GM21825 (cell line): ENCODE measurements around the gene PI4KA.

Experiments used
- ATAC-seq: cut with Tn5 transposase; IDR thresholded peaks from one replicate; pipeline ENCODE4 v1.9.1; 2021; ENCODE audit warnings: mild to moderate bottlenecking, moderate library complexity; ENCODE audit not compliant: unreplicated experiment

PI4KA gene

DNA sequence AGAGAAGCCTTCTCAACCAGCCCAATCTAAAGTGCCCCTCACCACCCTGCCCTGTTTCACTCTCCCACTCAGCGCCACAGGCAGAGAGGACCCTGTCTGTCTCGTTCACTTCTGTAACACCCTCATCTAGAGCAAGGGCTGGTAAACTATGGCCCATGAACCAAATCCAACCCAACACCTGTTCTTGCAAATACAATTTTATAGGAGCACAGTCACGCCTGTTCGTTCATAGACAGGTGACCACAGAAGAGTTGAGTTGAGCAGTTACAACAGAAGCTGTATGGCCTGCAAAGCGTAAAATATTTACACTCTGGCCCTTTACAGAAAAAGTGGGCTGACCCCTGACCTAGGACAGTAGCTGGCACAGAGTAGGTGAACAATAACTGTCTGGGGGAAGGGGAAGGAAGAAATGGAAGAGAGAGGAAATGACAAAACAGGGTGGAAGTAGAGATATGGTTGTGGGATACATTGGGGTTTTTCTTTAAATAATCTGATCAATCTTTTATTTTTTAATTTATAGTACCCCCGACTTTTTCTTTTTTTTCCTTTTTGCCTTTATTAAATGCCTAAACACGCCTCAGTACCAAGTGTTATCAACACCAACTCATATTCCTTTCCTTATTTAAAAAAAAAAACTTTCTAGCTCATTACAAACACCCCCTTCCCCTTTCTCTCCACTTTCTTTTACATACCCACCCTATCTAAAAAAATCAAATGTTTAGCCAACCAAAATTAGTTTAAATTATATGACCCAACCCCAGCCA, 63.8 kb downstream of the PI4KA start:
- no peak for ATAC-seq

DNA sequence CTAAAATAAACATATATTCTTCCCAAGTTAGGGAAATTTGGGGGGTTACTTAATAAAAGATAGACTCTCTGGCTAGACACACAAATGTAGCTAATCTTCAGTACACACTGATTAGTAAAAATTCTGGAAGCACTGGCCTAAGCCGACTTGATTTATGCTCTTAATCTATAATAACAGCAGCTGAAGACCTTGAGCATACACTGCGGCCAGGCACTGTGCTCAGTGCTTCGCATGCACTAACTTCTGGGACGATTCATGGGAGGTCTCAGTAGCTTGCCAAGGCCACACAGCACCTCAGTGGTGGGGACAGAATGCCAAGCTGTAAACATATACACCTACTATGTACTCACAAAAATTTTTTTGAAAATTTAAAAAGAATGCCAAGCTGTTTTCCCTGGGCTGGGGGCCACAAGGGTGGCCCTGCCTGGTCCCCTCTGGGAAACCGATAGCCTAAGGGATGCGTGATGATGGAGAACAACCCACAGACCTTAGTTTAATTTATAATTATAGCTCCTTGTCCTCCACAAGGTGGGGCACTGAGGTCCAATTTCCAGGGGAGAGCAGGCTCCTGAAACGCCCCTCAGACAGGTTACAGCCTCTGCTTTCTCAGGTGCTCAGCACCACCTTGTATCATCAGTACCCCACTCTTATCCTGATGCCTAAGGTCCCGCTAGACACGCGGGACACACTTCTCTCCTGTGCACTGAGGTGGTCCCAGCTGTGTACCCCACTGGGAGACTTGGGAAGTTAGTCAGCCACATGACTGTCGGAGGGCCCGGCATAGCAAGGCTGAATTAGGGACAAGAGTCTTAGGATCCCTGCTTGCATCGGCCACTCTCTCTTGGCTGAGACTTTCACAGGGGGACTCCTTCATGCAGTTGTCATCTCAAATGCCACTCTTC, 64.6 kb downstream of the PI4KA start:
- no peak for ATAC-seq

DNA sequence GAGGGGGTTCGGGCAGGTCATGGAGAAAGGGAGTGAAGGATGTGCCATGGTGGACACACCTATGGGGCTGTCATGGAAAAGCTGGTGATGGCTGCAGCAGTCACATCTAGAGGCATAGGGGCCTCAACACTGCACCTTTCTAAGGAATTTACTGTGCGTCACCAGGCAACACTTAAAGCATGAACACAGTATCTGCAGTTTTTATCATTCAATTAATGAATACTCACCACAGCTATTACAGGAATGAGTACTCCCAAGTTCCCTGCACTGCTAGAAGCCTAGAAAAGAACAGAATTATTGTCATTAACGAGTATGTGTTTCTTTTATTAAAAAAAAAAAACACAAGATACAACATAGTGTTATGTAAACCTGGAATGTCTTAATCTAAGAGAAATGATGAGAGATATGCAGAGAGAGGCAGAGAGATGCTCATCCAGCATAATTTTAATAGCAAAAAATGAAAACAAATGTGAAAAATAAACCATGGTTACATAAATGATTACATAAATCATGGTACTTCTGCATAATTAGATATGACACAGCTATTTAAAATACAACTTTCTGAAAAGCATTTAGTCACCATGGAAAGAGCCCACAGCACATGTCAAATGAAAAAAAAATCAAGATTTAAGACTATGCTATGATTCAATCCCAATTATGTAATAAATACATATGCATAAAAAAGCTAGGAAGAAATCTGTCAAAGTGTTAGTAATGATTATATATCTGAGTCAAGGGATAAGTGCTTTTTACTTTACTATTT, 65.5 kb downstream of the PI4KA start:
- no peak for ATAC-seq

DNA sequence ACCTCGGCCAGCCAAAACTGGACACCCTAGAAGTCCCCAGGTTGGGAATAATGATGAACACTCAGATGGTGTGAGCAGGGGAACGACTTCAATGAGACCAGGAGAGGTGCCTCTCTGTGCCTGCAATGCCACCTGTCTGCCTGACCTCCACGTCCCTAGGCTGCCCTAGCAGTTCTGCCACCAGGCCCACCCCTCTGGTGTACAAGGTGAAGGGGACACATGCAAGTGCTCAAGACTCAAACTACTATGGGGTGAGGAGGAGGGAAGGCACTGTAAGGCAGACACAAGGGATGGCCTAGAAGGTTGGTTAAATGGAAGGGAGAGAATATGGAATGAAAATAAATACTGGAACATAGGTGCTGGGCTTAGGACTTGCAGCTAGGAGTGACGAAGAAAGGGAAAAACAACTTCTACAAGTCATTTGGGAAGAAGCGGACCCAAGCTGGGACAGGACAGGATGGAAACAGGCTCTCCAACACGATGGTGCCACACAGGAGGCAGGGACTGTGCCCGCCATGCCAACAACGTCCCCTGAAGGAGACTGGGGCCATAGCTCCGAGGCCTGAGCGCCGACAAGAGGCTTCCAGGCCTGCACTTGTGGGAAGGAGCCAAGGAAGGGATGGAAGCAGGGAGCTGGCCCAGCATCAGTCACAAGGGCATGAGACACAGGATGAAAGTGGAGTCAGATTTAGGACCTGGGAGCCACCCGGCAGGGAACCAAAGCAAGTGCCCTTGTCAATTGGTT, 66.2 kb downstream of the PI4KA start:
- no peak for ATAC-seq

DNA sequence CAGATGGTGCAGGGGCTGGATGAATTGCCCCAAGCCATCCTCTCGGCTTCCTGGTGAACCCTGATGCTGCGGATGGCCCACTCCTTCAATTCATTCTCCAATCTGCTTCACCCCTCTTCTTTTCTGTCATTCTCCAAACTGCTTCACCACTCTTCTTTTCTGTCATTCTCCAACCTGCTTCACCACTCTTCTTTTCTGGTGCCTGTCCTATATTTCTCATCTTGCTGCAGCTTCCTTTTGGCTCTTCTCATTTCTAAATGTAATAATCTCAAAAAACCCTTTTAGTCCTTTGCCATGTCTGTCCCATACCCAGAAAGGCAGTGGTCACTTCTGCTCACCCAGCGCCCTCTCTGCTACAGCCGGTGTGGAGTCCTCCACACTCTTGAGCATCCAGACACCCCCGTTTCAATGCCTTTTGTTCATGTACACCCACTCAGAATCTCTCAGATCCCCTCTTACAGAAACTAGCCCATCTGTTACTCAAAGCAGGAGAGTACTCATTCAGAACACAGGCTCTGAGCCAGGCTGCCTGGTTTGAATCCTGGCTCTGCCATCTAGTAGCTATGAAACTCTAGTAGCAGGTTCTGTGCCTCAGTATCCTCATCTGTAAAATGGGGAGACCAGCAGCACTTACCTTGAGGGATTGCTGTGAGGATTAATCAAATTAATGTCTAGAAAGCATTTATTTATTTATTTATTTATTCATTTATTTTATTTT, 69.8 kb downstream of the PI4KA start:
- no peak for ATAC-seq

DNA sequence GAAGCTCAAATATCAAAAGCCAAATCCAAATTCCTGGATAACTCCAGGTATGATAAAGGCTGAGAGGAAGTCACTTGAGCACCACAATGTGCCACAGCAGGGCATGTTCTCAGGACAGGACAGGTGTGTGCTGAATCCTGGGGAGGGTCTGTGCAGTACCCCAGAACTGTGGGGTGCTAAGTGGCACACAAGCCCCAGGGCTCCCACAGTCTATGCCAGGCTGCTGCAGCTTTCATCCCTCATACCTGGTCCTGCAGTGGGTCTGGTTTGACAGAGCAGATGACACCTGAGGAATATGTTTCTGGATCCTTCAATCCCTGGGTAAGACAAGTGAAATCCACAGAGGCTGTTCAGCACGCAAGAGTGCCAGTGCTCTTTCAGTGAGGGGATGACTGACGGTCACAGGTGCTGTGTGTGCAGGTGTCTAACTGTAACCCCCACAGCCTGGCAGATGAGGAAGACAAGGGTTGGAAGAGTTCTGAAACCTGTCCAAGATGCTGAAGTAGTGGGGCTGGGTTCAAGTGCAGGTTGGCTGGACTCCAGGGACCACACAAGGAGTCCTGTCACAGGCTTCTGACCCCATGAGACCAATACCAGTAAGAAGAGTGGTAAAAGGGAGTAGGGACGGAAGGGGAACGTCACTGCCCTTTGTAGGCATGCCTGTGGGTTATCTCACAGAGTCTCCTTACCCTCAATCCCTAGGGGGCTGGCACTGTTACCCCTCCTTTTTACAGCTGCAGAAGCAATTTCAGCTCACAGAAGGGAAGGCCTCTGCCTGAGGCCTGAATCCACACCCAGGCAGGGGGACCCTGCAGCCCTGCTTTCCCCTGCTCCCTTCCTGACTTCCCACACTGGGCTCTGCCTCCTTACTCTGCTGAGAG, 70.6 kb downstream of the PI4KA start:
- ATAC-seq, result no peak

DNA sequence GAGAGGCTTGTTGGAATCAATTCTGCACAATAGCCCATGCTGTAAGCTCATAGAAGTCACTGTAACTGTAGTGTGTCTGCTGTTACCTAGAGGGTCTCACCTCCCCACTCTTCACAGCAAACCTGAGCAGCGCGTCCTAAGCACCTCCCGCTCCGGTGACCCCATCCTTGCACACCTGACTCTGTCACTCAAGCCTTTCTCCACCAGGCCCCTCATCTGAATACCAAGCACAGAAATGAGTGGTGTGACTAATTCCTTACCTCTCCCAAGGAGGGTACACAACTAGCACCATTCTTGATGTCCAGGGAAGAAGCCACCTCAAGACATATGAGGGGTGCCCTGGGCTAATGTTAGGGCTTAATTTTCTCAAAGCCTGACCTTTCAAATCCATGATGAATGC, 71.4 kb downstream of the PI4KA start:
- no peak for ATAC-seq

DNA sequence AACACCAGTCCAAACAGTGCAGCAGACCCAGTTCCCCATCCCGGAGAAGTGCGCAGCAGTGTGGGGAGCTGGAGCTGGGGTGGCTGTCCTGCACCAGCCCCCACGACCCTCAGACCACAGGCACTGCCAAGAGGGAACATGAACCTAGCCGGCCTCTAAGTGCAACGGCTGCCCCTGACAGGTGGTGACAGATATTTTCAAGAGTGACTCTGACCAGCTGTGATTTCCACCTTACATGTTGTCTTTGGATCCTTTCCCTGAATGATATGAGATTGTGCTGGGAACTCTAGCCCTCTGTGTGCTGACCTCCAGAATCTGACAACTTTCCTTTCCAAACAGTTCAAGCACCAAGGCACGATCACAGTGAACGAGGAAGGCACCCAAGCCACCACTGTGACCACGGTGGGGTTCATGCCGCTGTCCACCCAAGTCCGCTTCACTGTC, 72.1 kb downstream of the PI4KA start:
- ATAC-seq, result no peak

DNA sequence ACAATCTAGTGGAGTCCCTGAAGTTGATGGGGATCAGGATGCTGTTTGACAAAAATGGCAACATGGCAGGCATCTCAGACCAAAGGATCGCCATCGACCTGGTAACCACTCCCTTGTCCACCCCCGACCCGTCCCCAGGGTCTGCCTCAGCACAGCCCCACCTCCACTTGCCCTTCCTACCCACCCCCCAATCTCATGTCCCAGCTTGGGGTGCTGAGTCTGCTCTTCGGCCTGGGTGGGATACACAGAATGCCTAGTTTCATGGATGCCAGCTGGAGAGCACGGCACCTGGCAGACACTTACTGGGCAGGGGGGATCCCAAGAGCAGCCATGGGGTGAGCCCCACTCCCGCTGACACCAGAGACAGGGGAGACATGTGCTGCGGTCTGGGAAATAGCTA, 72.6 kb downstream of the PI4KA start:
- ATAC-seq, result no peak

DNA sequence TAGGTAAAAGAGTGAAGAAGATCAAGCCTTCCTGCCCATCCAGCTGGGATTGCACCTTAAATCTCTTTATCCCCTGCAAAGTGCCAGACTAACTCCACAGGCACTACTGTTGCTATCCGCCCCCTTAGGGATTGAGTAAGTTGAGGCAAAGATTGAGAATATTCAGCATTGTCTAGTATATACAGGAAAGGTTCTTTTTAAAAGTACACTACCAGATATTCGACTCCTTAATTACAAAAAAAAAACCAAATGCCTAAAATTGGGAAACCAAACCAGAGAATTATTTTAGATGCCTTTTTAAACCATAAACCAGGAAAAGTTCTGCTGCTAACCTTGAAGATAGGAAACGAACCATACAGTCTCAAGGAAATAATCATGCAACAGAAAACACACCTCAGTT, 73.2 kb downstream of the PI4KA start:
- no peak for ATAC-seq

DNA sequence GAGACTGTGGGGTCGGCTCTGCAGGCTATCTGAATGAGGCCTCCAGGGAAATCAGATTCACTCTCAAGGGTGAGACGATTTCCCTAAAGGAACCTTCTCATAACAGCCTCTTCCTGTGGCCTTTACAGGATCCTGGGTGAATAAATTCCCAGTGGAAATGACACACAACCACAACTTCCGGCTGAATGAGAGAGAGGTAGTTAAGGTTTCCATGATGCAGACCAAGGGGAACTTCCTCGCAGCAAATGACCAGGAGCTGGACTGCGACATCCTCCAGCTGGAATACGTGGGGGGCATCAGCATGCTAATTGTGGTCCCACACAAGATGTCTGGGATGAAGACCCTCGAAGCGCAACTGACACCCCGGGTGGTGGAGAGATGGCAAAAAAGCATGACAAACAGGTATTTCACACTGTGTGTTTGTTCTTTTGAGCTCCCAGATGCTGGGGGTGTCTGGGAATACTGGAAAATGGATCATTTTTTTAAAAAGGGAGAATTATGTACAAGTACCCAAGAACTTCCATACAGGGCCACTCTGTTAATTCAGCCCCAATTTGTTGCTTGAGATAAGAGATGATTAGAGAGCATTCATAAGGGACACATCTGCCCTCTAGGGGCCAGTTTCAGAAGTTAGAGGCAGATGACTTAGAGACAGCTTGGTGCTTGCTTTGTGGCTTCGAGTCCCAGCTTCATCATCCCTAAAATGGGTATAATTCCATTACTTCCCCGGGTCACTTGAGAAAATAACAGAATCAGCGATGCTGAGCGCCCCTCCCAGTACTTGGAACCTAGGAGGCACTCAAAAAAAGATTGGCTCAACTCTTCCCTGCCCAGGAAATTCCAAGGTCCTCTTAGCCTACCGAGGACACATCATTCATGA, 74.5 kb downstream of the PI4KA start:
- no peak for ATAC-seq

DNA sequence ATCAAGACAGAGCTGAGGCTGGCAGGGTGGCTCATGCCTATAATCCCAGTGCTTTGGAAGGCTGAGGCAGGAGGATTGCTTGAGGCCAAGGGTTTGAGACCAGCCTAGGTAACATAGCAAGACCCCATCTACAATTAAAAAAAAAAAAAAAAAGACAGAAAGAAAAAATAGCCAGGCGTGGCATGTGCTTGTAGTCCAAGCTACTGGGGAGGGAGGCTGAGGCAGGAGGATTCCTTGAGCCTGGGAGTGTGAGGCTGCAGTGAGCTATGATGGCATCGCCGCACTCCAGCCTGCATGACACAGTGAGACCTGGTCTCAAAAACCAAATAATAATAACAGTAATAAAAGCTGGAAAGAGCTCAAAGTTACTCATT, 75.3 kb downstream of the PI4KA start:
- no peak for ATAC-seq

DNA sequence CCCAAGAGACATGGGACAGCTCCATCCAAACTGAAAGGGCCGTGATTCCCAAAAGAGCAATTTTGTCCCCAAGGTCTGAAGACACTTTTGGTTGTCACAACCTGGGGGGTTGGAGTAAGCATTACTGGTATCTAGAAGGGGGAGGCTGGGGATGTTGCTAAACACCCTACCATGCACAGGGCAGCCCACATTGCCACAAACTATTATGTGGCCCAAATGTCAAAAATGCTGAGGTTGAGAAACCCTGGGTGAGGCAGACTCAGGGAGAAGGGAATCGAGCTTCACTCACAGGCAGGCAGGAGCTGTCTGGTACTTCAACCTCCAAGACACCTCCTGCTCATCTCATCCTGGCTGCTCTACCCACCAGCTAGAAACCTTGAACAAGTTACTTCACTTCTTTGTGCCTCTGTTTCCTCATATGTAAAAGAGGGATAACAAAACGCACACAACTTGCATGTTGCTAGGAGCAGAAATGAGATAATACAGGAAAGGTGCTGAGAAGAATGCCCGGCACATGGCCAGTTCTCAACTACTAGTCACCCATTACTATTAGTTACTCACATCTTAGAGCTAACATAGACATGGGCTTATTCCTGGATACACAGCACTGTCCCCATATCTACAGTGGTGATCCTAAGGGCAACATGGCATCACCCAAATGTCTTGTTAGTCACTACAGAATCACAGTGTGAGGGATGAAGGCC, 75.9 kb downstream of the PI4KA start:
- ATAC-seq, result no peak

DNA sequence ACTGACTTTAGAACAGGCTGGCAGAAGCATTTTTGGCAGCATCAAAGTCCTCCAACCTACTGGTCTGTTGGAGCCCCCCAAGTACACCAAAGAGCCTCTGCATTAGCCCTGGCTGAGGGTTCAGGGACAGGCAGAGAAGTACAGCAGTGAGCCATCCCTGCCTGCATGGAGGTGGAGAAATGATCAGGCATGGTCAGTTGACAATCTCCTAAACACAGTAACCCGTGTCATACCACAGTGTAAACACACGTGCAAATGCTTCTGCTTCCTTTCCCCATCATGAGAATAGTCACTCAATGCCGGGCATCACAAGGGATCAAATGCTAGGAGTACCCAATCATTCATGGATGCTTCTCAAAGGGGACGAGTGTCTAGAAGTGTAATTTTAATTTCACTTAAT, 76.5 kb downstream of the PI4KA start:
- ATAC-seq, result no peak

DNA sequence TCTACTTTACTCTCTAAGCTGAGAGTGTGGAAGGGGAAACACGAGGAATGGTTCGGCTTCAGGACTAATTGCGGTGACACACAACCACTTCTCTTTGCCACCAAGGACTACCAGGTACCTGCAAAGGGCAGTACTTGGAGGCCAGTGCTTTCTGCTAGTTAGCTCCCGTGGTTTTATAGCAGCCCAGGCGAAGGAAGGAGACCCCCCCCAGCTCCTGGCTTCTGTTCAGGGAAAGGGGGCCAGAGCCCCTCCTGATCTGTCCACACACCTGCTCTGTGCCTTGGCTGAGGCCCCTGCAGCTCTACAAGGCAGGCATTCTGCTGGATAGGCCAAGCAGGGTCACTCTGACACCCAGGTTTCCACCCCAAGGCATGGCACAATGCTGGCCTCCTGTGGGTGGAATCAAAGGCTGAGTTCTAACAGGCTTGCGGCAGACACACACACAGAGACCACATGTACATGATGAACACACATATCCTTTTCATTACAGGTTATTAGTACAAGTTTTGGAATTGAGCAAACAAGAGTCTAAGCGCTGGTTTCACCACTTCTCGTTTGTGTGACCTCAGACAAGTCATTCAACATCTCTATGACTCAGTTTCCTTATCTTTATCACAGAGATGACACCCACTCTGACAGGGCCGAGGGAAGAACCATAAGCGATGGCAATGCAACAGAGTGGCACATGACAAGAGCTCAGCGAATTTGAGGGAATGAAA, 77.2 kb downstream of the PI4KA start:
- no peak for ATAC-seq

DNA sequence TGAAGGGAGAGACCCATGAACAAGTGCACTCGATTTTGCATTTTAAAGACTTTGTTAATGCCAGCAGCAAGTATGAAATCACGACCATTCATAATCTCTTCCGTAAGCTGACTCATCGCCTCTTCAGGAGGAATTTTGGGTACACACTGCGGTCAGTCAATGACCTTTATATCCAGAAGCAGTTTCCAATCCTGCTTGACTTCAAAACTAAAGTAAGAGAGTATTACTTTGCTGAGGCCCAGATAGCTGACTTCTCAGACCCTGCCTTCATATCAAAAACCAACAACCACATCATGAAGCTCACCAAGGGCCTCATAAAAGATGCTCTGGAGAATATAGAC, 78.8 kb downstream of the PI4KA start:
- ATAC-seq, result no peak
